HL-60 (cell line): ENCODE results near the gene PBRM1.

ENCODE experiments used
- CTCF ChIP-seq: IDR thresholded peaks from one replicate; pipeline ENCODE4 v1.5.1; 2011; ENCODE audit warnings: low read length, control low read depth, inconsistent platforms; ENCODE audit not compliant: insufficient read depth
- GABPA ChIP-seq: IDR thresholded peaks from 2 replicates; pipeline ENCODE4 v1.6.1; 2012; ENCODE audit warnings: low read depth
- POLR2AphosphoS5 ChIP-seq: IDR thresholded peaks from 2 replicates; pipeline ENCODE4 v1.6.1; 2012; ENCODE audit warnings: low read depth
- SPI1 ChIP-seq: IDR thresholded peaks from 2 replicates; pipeline ENCODE4 v1.6.1; 2012; ENCODE audit warnings: low read depth, mild to moderate bottlenecking, borderline replicate concordance
- TF ChIP-seq, protein P1 (sequence below): IDR thresholded peaks from 2 replicates; pipeline ENCODE4 v1.6.1; 2012; ENCODE audit warnings: low read depth; ENCODE audit not compliant: insufficient replicate concordance

- TF ChIP-seq CTCF: no peak
- TF ChIP-seq, protein P1, sequence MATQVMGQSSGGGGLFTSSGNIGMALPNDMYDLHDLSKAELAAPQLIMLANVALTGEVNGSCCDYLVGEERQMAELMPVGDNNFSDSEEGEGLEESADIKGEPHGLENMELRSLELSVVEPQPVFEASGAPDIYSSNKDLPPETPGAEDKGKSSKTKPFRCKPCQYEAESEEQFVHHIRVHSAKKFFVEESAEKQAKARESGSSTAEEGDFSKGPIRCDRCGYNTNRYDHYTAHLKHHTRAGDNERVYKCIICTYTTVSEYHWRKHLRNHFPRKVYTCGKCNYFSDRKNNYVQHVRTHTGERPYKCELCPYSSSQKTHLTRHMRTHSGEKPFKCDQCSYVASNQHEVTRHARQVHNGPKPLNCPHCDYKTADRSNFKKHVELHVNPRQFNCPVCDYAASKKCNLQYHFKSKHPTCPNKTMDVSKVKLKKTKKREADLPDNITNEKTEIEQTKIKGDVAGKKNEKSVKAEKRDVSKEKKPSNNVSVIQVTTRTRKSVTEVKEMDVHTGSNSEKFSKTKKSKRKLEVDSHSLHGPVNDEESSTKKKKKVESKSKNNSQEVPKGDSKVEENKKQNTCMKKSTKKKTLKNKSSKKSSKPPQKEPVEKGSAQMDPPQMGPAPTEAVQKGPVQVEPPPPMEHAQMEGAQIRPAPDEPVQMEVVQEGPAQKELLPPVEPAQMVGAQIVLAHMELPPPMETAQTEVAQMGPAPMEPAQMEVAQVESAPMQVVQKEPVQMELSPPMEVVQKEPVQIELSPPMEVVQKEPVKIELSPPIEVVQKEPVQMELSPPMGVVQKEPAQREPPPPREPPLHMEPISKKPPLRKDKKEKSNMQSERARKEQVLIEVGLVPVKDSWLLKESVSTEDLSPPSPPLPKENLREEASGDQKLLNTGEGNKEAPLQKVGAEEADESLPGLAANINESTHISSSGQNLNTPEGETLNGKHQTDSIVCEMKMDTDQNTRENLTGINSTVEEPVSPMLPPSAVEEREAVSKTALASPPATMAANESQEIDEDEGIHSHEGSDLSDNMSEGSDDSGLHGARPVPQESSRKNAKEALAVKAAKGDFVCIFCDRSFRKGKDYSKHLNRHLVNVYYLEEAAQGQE: no peak
- TF ChIP-seq POLR2AphosphoS5: no peak
- TF ChIP-seq GABPA: no peak
- no peak for TF ChIP-seq SPI1
Observed at GRCh38 chr3:52537165-52537620, 148.5 kb downstream of the PBRM1 start.
